GM12873 (cell line): Measurements from ENCODE around the gene CIITA.

ENCODE experiments used
- CTCF ChIP-seq: IDR thresholded peaks from 2 replicates; pipeline ENCODE4 v1.5.1; 2012; ENCODE audit warnings: low read depth, mild to moderate bottlenecking, moderate library complexity, low read length, control low read depth; ENCODE audit not compliant: insufficient read depth; ENCODE audit errors: missing control alignments

The CIITA gene

GRCh38 chr16:10976634-10977033 lies 99.6 kb downstream of the CIITA start:
- no peak for TF ChIP-seq CTCF

- TF ChIP-seq CTCF = no peak
Observed at GRCh38 chr16:10978124-10978523, 101.1 kb downstream of the CIITA start.

GRCh38 chr16:10978871-10979446 lies 102.0 kb downstream of the CIITA start:
- no peak for TF ChIP-seq CTCF

DNA sequence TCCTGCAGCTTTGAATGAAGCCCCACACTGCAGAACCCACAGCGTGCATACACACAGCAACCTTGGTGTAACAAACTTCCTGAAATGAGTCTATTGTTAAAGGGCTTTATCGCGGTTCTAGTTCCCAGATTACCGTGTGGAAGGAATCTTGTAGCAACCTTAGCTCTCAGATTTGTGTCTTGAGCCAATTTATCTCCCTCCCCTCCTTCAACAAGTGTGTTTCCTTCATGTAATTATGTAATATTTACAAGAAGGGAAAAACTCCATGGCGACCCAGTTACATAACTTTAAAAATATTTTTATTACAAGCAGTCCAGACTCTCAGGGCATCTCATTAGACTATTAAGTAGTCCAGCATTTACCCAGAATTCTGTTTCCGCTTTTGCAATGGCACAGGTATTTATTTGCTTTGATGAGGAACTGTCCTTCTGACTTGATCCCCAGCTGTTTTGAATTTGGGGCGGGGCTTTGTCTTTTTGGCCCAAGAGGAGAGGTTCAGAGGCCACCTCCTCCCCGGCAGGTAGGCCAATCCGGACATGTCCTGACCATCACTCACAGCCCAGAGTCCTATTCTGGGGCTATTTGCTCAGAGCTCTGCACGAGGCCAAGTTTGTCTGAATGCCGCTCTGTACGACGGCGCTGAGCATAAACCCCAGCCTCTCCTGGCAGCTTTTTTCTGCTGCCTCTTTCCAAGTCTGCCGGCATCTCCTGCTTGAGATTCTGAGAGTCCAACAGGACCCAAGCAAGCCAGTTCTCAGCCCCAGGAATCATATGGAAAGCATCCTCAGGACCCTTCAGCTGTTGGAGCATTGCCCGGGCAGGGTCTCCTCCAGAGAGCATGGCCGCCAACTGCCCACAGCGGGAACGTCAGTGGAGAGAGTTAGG lies 103.0 kb downstream of the CIITA start:
- TF ChIP-seq CTCF = no peak

DNA sequence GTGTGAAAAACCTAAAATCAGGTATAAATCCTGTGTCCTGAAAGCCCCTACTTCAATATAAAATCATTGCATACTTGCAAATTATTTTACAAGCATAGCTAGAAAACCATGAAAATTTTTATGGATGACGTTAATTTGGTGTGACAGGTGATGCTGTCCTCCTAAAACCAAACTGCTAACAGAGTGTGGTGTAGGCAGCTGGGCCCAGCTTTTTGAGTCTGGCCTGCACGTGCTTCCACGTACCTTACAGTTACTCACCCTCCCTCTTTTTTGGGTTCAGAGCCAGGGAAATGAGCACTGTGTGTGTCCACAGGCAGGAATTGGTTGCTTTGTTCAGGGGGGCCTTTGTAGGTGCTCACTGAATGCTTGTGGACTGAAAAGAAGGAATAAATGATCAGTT lies 103.8 kb downstream of the CIITA start:
- TF ChIP-seq CTCF = no peak

- TF ChIP-seq CTCF = peak; percentile 89
Observed at GRCh38 chr16:10981697-10982216, 104.8 kb downstream of the CIITA start.

- no peak for TF ChIP-seq CTCF
Observed at GRCh38 chr16:10982465-10983150, 105.6 kb downstream of the CIITA start.
